Myocyte (in vitro differentiated cells): ENCODE data around the gene LCNL1. TPM values are rescaled to one million over a fixed set of nuclear protein-coding genes. Genes with fewer than 3 reads are reported as not detected.
A peak's percentile ranks its signal among the peaks of the same experiment; 100 is the strongest.

Source experiments
- DNase-seq: peaks from one replicate; pipeline ENCODE4 v3.0.0-alpha.2; 2012; ENCODE audit warnings: low read depth
- polyA plus RNA-seq: library from polyadenylated mRNA; unstranded; fragments of >200 nt; gene quantifications from one replicate; pipeline ENCODE4 v1.2.1, GENCODE V29; 2012; ENCODE audit warnings: missing spikeins
- total RNA-seq: library from RNA; depleted of rRNA; stranded (reverse); fragments of >200 nt; gene quantifications from 2 replicates; pipeline ENCODE4 v1.2.3, GENCODE V29; 2014

Gene LCNL1
- 5.0 and 13.8 TPM in 2 replicates for total RNA-seq
- polyA plus RNA-seq: 16.5 TPM

- DNase-seq: no peak
Observed at GRCh38 chr9:136982232-136983051, at the start of gene LCNL1. LCNL1 (plus strand) TSS chr9:136982993; CDS start chr9:136983587, 594 bp downstream.

GRCh38 chr9:136934277-136934676, 48.5 kb upstream of the LCNL1 start:
- no peak for DNase-seq

- DNase-seq: no peak
Observed at GRCh38 chr9:136935651-136936050, 47.1 kb upstream of the LCNL1 start.

- DNase-seq: peak; percentile 30
Observed at GRCh38 chr9:136936645-136937170, 46.1 kb upstream of the LCNL1 start.

GRCh38 chr9:136937186-136938001, 45.4 kb upstream of the LCNL1 start:
- DNase-seq: no peak

GRCh38 chr9:136939431-136939995, 43.3 kb upstream of the LCNL1 start:
- no peak for DNase-seq

- peak; percentile 26 for DNase-seq
Observed at GRCh38 chr9:136939996-136940525, 42.7 kb upstream of the LCNL1 start.

GRCh38 chr9:136940526-136941230, 42.1 kb upstream of the LCNL1 start:
- no peak for DNase-seq

- DNase-seq: no peak
Observed at GRCh38 chr9:136941231-136942111, 41.3 kb upstream of the LCNL1 start.

GRCh38 chr9:136942112-136942880, 40.5 kb upstream of the LCNL1 start:
- DNase-seq: no peak

- no peak for DNase-seq
Observed at GRCh38 chr9:136942881-136943230, 39.9 kb upstream of the LCNL1 start.

- no peak for DNase-seq
Observed at GRCh38 chr9:136943291-136944211, 39.2 kb upstream of the LCNL1 start.

GRCh38 chr9:136944212-136944518, 38.6 kb upstream of the LCNL1 start:
- peak; percentile 70 for DNase-seq

- peak; percentile 95 for DNase-seq
Observed at GRCh38 chr9:136944519-136945332, 38.1 kb upstream of the LCNL1 start, which contains the start of the genes C8G and FBXW5. C8G (plus strand) TSS chr9:136945243; CDS start chr9:136945321, 78 bp downstream. FBXW5 (minus strand) TSS chr9:136944738; CDS start chr9:136944083, 655 bp downstream.

- DNase-seq: no peak
Observed at GRCh38 chr9:136945333-136946227, 37.2 kb upstream of the LCNL1 start.
